Adrenal gland (tissue), 12 donors: ENCODE results near the gene PHF20. TPM values are rescaled to one million over a fixed set of nuclear protein-coding genes. Genes with fewer than 3 reads are reported as not detected.

Experiments used
- DNase-seq, 7 donors: peaks; one replicate each; pipeline ENCODE4 v3.0.0-alpha.2; 2019 to 2020
- H3K27ac ChIP-seq, 5 donors: fragments of 200-600 bp; sonication (generic) in 4 of 5; 1 replicate in 3 of 5; 2 replicates in 2 of 5; pipeline versions ENCODE4 v1.5.1 to v1.8.0; 2016 to 2020; ENCODE audit warnings: mild to moderate bottlenecking in 1 of 5
- H3K27me3 ChIP-seq: fragments of 200-600 bp; 2 replicates; pipeline ENCODE4 v1.8.0; 2021
- H3K36me3 ChIP-seq, 2 donors: fragments of 200-600 bp; replicated peaks in 1 of 2; 1 replicate in 1 of 2; 2 replicates in 1 of 2; pipeline versions ENCODE4 v1.5.1 to v1.8.0; 2018 to 2022
- H3K4me1 ChIP-seq, 2 donors: fragments of 200-600 bp; replicated peaks in 1 of 2; 1 replicate in 1 of 2; 2 replicates in 1 of 2; pipeline versions ENCODE4 v1.5.1 to v1.8.0; 2018 to 2021
- H3K4me3 ChIP-seq, 4 donors: fragments of 200-600 bp; sonication (generic) in 3 of 4; one replicate each; pipeline ENCODE4 v1.5.1; 2016 to 2018
- H3K9me3 ChIP-seq, 3 donors: fragments of 200-600 bp; sonication (generic) in 1 of 3; replicated peaks in 1 of 3; 1 replicate in 2 of 3; 2 replicates in 1 of 3; pipeline versions ENCODE4 v1.5.1 to v1.8.0; 2016 to 2021
- CTCF ChIP-seq, 6 experiments: fragments of 450-650 bp in 4 of 6; fragments of 200-600 bp in 2 of 6; sonication (generic) in 1 of 6; IDR thresholded peaks; 1 replicate in 5 of 6; 2 replicates in 1 of 6; pipeline versions ENCODE4 v1.5.1 to v1.8.0; 2016 to 2021; ENCODE audit warnings: antibody characterized with exemption in 6 of 6, mild to moderate bottlenecking in 2 of 6, moderate library complexity in 1 of 6
- POLR2A ChIP-seq, 2 donors: fragments of 450-650 bp; IDR thresholded peaks; one replicate each; pipeline ENCODE4 v1.6.1; 2017; ENCODE audit warnings: antibody characterized with exemption in 2 of 2, mild to moderate bottlenecking in 2 of 2, moderate library complexity in 1 of 2
- WGBS, 4 donors: extraction: QIAGEN DNeasy Blood & Tissue Kit in 2 of 4; methylation state at CpG; one replicate each; pipeline versions ENCODE4 v1.1.5 to v1.1.7; 2013 to 2017; 5-methylcytosine and 5-hydroxymethylcytosine counted together
- intact Hi-C, 2 donors: fragments of 100-400 bp; cut with DNase I; formaldehyde crosslinking; loops; one replicate each; pipeline versions ENCODE4 v1.14.1 to v1.15.0; 2022 to 2023
- polyA plus RNA-seq, 3 donors: library from polyadenylated mRNA; stranded (reverse); fragments of 200-250 nt in 2 of 3; fragments of 350-450 nt in 1 of 3; fragmentation: Illumina TruSeq in 1 of 3; extraction: RNeasy Lipid Tissue Mini Kit (QIAGEN cat#74804) in 1 of 3; gene quantifications; one replicate each; pipeline ENCODE4 v1.2.3, GENCODE V29; 2013 to 2014
- total RNA-seq, 9 donors: library from RNA; depleted of rRNA in 4 of 9; stranded (reverse); fragments of >200 nt in 4 of 9; fragments of 120-200 nt in 1 of 9; fragmentation: NEBNext Ultra II Directional in 1 of 9; extraction: Animal tissue kit (Norgen Biotek cat#: 25700) in 1 of 9; gene quantifications; one replicate each; pipeline versions ENCODE4 v1.1.0 to v1.2.4, GENCODE V29; 2013 to 2023
- donor health status: healthy with polysubstance abuse.
- donor health status: Bipolar disorder and iron deficiency.
- donor health status: DM: yes; HTN: yes; CAD: no.
- donor health status: DM: no; HTN: no; CAD: no.
- donor health status: DM: no; HTN: no; CAD: no.
- donor health status: DM: yes; HTN: yes; CAD: no.

Gene PHF20
- total and polyA plus RNA-seq, 12 donors: 15.0 to 45.1 (median 28.8) TPM

- Histone ChIP-seq H3K36me3 (peaks cover 0 to 12% of the 10 kb centered on the region in 2 donors), H3K9me3 (no peaks in the 10 kb centered on the region), H3K27me3 (no peaks in the 10 kb centered on the region), H3K27ac (no peak overlapping the region), H3K4me1 (no peaks in the 10 kb centered on the region), H3K4me3 (no peak overlapping the region)
- intact Hi-C loops: no loop called here
- no peak for DNase-seq
- 91 to 98% (median 97%) methylated on average over 3 of the region's 3 CpGs for WGBS, 4 donors
- no peak for TF ChIP-seq CTCF (IDR thresholded peaks at IDR 0.05)
- no peak for TF ChIP-seq POLR2A (IDR thresholded peaks at IDR 0.05)
These were observed 148.7 kb downstream of the PHF20 start for GRCh38 chr20:35920523-35920922.

- Histone ChIP-seq H3K4me3 (no peak overlapping the region), H3K4me1 (no peaks in the 10 kb centered on the region), H3K27ac (no peak overlapping the region), H3K27me3 (no peaks in the 10 kb centered on the region), H3K9me3 (no peaks in the 10 kb centered on the region), H3K36me3 (peaks cover 0 to 29% of the 10 kb centered on the region in 2 donors)
- WGBS, 4 donors: 93 to 97% (median 95%) methylated on average over 2 of the region's 2 CpGs
- intact Hi-C loops: no loop called here
- DNase-seq: no peak
- no peak for TF ChIP-seq POLR2A (IDR thresholded peaks at IDR 0.05)
- TF ChIP-seq CTCF (IDR thresholded peaks at IDR 0.05): no peak
These were observed 157.5 kb downstream of the PHF20 start for GRCh38 chr20:35929301-35929700.

- Histone ChIP-seq H3K9me3 (no peaks in the 10 kb centered on the region), H3K27ac (no peak overlapping the region), H3K27me3 (no peaks in the 10 kb centered on the region), H3K4me3 (no peak overlapping the region), H3K4me1 (no peaks in the 10 kb centered on the region), H3K36me3 (peaks cover 0 to 31% of the 10 kb centered on the region in 2 donors)
- WGBS, 4 donors: 83 to 92% (median 89%) methylated on average over 4 of the region's 4 CpGs
- intact Hi-C loops: no loop called here
- no peak for TF ChIP-seq POLR2A (IDR thresholded peaks at IDR 0.05)
- DNase-seq: no peak
These were observed 162.2 kb downstream of the PHF20 start for GRCh38 chr20:35934050-35934449.

GRCh38 chr20:35939264-35939663 lies 167.4 kb downstream of the PHF20 start:
- no peak for TF ChIP-seq CTCF (IDR thresholded peaks at IDR 0.05)
- no peak for TF ChIP-seq POLR2A (IDR thresholded peaks at IDR 0.05)
- Histone ChIP-seq H3K36me3 (peaks cover 0 to 31% of the 10 kb centered on the region in 2 donors), H3K9me3 (no peaks in the 10 kb centered on the region), H3K27me3 (no peaks in the 10 kb centered on the region), H3K4me3 (no peak overlapping the region), H3K27ac (no peak overlapping the region), H3K4me1 (no peaks in the 10 kb centered on the region)
- no peak for DNase-seq
- intact Hi-C loops: no loop called here
- 92 to 100% (median 96%) methylated on average over 3 of the region's 3 CpGs for WGBS, 4 donors

- peaks cover 0 to 34% of the 10 kb centered on the region in 2 donors for H3K36me3 ChIP-seq
- DNase-seq: no peak
- H3K27ac ChIP-seq: no peak overlapping the region
- no peak overlapping the region for H3K4me3 ChIP-seq
- intact Hi-C loops: no loop called here
- no peaks in the 10 kb centered on the region for H3K4me1 ChIP-seq
- TF ChIP-seq CTCF (IDR thresholded peaks at IDR 0.05) (no peak), POLR2A (IDR thresholded peaks at IDR 0.05) (no peak)
- 88 to 96% (median 92%) methylated on average over 2 of the region's 2 CpGs for WGBS, 4 donors
- no peaks in the 10 kb centered on the region for H3K27me3 ChIP-seq
- no peaks in the 10 kb centered on the region for H3K9me3 ChIP-seq
These were observed 169.8 kb downstream of the PHF20 start for GRCh38 chr20:35941620-35942019.
